Upper lobe of left lung (tissue), 6 donors: ENCODE results near the gene TAAR5. TPM values are rescaled to one million over a fixed set of nuclear protein-coding genes. Genes with fewer than 3 reads are reported as not detected.

Source experiments
- ATAC-seq, 2 donors: fragments of 200-7000 bp; cut with Tn5 transposase; one replicate each; pipeline ENCODE4 v1.9.1; 2022; ENCODE audit warnings: mild to moderate bottlenecking in 2 of 2, moderate library complexity in 2 of 2; ENCODE audit not compliant: low FRiP score in 2 of 2
- DNase-seq, 2 donors: peaks; one replicate each; pipeline ENCODE4 v3.0.0-alpha.2; 2019 to 2020
- H3K27ac ChIP-seq, 4 donors: fragments of 200-600 bp; sonication (generic); one replicate each; pipeline ENCODE4 v1.5.1; 2016 to 2019
- H3K27me3 ChIP-seq, 4 donors: fragments of 200-600 bp; sonication (generic); one replicate each; pipeline ENCODE4 v1.5.1; 2017 to 2019
- H3K36me3 ChIP-seq, 4 donors: fragments of 200-600 bp; sonication (generic); one replicate each; pipeline ENCODE4 v1.5.1; 2016 to 2019
- H3K4me1 ChIP-seq, 4 donors: fragments of 200-600 bp; sonication (generic); one replicate each; pipeline ENCODE4 v1.5.1; 2018 to 2019
- H3K4me3 ChIP-seq, 4 donors: fragments of 200-600 bp; sonication (generic); one replicate each; pipeline ENCODE4 v1.5.1; 2017 to 2019; ENCODE audit warnings: mild to moderate bottlenecking in 2 of 4, moderate library complexity in 1 of 4
- H3K9me3 ChIP-seq, 4 donors: fragments of 200-600 bp; sonication (generic); one replicate each; pipeline ENCODE4 v1.5.1; 2018 to 2019
- EP300 ChIP-seq, 4 donors: sonication (generic); formaldehyde crosslinking; IDR thresholded peaks; one replicate each; pipeline ENCODE4 v1.5.1; 2017; ENCODE audit warnings: antibody characterized with exemption in 4 of 4, control low read depth in 2 of 4
- POLR2A ChIP-seq, 4 donors: fragments of 450-650 bp; IDR thresholded peaks; one replicate each; pipeline ENCODE4 v1.5.1; 2016 to 2017; ENCODE audit warnings: antibody characterized with exemption in 4 of 4, mild to moderate bottlenecking in 2 of 4
- POLR2AphosphoS5 ChIP-seq, 2 donors: sonication (generic); formaldehyde crosslinking; IDR thresholded peaks; one replicate each; pipeline ENCODE4 v1.5.1; 2017; ENCODE audit warnings: antibody characterized with exemption in 2 of 2
- WGBS, 2 donors: methylation state at CpG; one replicate each; pipeline ENCODE4 v1.1.5; 2017 to 2018; 5-methylcytosine and 5-hydroxymethylcytosine counted together
- total RNA-seq, 6 donors: library from RNA; depleted of rRNA in 4 of 6; stranded (reverse); fragments of >200 nt in 4 of 6; gene quantifications; one replicate each; pipeline versions ENCODE4 v1.1.0 to v1.2.1, GENCODE V29; 2016 to 2021
- TF ChIP-seq, protein P1 (sequence below), 6 experiments: fragments of 450-650 bp in 4 of 6; fragments of 200-600 bp in 2 of 6; sonication (generic) in 2 of 6; IDR thresholded peaks; one replicate each; pipeline ENCODE4 v1.5.1; 2016 to 2019; ENCODE audit warnings: antibody characterized with exemption in 6 of 6
- donor health status: DM: no; HTN: no; CAD: no; lungs with moderate emphysema.
- donor health status: DM: no; HTN: yes; CAD: no; lungs with severe emphysema.

The TAAR5 gene
- total RNA-seq, 6 donors from 2014 or later = not detected

DNA sequence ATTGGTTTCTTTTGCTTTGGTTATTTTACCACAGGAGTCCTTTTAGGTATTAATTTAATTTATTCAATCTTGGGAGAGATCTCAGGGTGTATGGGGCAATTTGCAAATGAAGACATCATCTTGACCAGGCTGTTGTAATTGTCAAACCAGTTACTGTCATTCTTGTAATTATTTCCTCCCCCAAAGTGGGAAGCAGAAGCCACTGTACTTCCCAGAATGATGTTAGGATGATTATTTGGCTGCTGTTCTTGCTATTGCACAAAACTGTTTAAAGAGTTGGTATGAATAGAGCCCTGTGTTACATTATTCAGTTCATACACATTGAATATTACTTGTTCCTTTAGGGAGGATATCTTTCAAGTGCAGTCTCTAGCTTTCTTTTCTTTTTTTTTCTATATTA, 17.8 kb downstream of the TAAR5 start:
- Histone ChIP-seq H3K4me1 (no peaks in the 10 kb centered on the region), H3K4me3 (no peak overlapping the region), H3K36me3 (no peaks in the 10 kb centered on the region), H3K27ac (no peak overlapping the region), H3K9me3 (no peaks in the 10 kb centered on the region), H3K27me3 (no peaks in the 10 kb centered on the region)
- no peak for ATAC-seq
- TF ChIP-seq, protein P1, sequence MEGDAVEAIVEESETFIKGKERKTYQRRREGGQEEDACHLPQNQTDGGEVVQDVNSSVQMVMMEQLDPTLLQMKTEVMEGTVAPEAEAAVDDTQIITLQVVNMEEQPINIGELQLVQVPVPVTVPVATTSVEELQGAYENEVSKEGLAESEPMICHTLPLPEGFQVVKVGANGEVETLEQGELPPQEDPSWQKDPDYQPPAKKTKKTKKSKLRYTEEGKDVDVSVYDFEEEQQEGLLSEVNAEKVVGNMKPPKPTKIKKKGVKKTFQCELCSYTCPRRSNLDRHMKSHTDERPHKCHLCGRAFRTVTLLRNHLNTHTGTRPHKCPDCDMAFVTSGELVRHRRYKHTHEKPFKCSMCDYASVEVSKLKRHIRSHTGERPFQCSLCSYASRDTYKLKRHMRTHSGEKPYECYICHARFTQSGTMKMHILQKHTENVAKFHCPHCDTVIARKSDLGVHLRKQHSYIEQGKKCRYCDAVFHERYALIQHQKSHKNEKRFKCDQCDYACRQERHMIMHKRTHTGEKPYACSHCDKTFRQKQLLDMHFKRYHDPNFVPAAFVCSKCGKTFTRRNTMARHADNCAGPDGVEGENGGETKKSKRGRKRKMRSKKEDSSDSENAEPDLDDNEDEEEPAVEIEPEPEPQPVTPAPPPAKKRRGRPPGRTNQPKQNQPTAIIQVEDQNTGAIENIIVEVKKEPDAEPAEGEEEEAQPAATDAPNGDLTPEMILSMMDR (IDR thresholded peaks at IDR 0.05) = no peak
- TF ChIP-seq EP300 (IDR thresholded peaks at IDR 0.05) (no peak), POLR2AphosphoS5 (IDR thresholded peaks at IDR 0.05) (no peak), POLR2A (IDR thresholded peaks at IDR 0.05) (no peak)
- no peak for DNase-seq

DNA sequence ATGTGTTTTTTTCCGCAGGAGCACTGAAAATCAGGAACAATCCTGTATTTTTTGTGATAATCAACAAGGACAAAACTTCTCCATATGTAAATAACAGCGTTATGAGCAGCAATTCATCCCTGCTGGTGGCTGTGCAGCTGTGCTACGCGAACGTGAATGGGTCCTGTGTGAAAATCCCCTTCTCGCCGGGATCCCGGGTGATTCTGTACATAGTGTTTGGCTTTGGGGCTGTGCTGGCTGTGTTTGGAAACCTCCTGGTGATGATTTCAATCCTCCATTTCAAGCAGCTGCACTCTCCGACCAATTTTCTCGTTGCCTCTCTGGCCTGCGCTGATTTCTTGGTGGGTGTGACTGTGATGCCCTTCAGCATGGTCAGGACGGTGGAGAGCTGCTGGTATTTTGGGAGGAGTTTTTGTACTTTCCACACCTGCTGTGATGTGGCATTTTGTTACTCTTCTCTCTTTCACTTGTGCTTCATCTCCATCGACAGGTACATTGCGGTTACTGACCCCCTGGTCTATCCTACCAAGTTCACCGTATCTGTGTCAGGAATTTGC, 19.2 kb downstream of the TAAR5 start, which contains the start of gene TAAR6:
Gene TAAR6 (plus strand): TSS at position 102 of the 557 bp plus-strand sequence. CDS start 0 bp downstream, at position 102.
- 73 to 86% methylated on average over 15 of the region's 15 CpGs for WGBS, 2 donors
- ATAC-seq = no peak

DNA sequence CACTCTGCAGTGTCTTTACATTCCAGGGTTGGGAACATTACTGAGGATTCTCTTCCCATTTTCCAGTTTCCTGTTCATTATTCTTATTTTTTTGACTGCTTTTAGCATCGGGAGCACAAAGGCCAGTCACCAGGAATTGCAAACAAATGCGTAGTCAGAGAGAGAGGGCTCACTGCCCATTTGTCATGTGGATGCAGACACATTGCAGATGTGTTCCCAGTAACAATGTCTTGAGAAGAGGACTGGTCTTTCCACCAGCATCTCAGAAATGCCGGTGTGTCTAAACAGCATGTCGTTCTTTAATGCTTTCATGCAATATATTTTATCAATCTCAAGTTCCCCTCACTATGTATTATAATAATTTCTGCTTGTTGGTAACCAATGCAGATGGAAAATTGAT, 20.4 kb downstream of the TAAR5 start:
- Histone ChIP-seq H3K27me3 (no peaks in the 10 kb centered on the region), H3K9me3 (no peaks in the 10 kb centered on the region), H3K36me3 (no peaks in the 10 kb centered on the region), H3K4me3 (no peak overlapping the region), H3K27ac (no peak overlapping the region), H3K4me1 (no peaks in the 10 kb centered on the region)
- WGBS, 2 donors = 59 to 62% methylated on average over 4 of the region's 4 CpGs
- no peak for DNase-seq
- TF ChIP-seq EP300 (IDR thresholded peaks at IDR 0.05) (no peak), POLR2AphosphoS5 (IDR thresholded peaks at IDR 0.05) (no peak), POLR2A (IDR thresholded peaks at IDR 0.05) (no peak)
- TF ChIP-seq, protein P1 (IDR thresholded peaks at IDR 0.05) = no peak
- no peak for ATAC-seq

More for the DNA sequence above, 19.2 kb downstream of the TAAR5 start, which contains the start of gene TAAR6:
- no peak within 1 kb of the TSS for H3K4me3 ChIP-seq
- no peaks in the 10 kb centered on the region for H3K9me3 ChIP-seq
- H3K36me3 ChIP-seq = no peaks in the 10 kb centered on the region
- H3K27ac ChIP-seq = no peak within 1 kb of the TSS
- H3K4me1 ChIP-seq = no peaks in the 10 kb centered on the region
- TF ChIP-seq EP300 (IDR thresholded peaks at IDR 0.05) (no peak), POLR2A (IDR thresholded peaks at IDR 0.05) (no peak), POLR2AphosphoS5 (IDR thresholded peaks at IDR 0.05) (no peak)
- TF ChIP-seq, protein P1 (IDR thresholded peaks at IDR 0.05) = no peak
- no peak for DNase-seq
- H3K27me3 ChIP-seq = no peaks in the 10 kb centered on the region

DNA sequence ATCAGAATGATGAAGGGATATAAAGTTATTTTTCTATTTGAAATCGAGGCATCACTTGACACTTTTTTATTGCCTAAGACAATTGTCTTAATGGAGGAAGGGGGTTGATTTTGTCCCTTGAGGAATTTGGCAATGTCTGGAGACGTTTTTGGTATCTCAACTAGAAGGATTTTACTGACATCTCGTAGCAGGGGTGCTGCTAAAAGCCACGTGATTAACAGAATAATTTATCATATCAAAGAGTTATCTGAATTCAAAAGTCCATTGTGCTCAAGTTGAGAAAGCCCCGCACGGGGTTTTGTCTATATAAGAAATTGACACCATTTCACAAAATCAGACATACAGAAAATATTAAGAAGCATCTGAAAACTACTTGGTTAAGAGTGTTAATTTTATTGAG, 20.9 kb downstream of the TAAR5 start:
- no peak overlapping the region for H3K4me3 ChIP-seq
- no peaks in the 10 kb centered on the region for H3K4me1 ChIP-seq
- ATAC-seq (no peak), DNase-seq (no peak)
- no peaks in the 10 kb centered on the region for H3K36me3 ChIP-seq
- no peaks in the 10 kb centered on the region for H3K27me3 ChIP-seq
- H3K27ac ChIP-seq = no peak overlapping the region
- WGBS, 2 donors = 60 to 77% methylated on average over 6 of the region's 6 CpGs
- H3K9me3 ChIP-seq = no peaks in the 10 kb centered on the region
- no peak for TF ChIP-seq EP300 (IDR thresholded peaks at IDR 0.05)
- no peak for TF ChIP-seq POLR2A (IDR thresholded peaks at IDR 0.05)
- TF ChIP-seq, protein P1 (IDR thresholded peaks at IDR 0.05) = no peak
- no peak for TF ChIP-seq POLR2AphosphoS5 (IDR thresholded peaks at IDR 0.05)

DNA sequence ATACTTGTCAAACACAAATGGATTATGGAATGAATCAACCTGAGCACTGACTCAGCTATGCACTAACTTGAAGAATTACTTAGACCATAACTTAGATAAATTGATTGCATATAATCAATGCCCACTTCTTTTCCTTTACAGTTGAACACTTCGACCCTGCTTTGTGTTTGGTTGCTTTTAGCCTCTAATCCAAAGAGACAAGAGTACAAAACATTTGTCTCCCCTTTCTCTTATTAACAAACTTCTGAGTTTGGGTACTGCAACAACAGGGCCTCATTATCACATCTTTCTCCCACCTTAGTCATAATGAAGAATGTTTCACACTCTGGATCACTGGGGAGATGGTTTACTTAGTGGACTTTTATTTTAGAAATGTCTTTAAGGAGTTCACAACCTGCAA, 22.0 kb downstream of the TAAR5 start:
- Histone ChIP-seq H3K9me3 (no peaks in the 10 kb centered on the region), H3K27ac (no peak overlapping the region), H3K4me3 (no peak overlapping the region), H3K36me3 (no peaks in the 10 kb centered on the region), H3K27me3 (no peaks in the 10 kb centered on the region), H3K4me1 (no peaks in the 10 kb centered on the region)
- 71 to 82% methylated on average over 1 of the region's 1 CpG for WGBS, 2 donors
- DNase-seq (no peak), ATAC-seq (no peak)
- TF ChIP-seq POLR2A (IDR thresholded peaks at IDR 0.05) (no peak), POLR2AphosphoS5 (IDR thresholded peaks at IDR 0.05) (no peak)
- TF ChIP-seq, protein P1 (IDR thresholded peaks at IDR 0.05) = no peak
